ENCODE measurements around the gene MYO7A.

The MYO7A gene

DNA sequence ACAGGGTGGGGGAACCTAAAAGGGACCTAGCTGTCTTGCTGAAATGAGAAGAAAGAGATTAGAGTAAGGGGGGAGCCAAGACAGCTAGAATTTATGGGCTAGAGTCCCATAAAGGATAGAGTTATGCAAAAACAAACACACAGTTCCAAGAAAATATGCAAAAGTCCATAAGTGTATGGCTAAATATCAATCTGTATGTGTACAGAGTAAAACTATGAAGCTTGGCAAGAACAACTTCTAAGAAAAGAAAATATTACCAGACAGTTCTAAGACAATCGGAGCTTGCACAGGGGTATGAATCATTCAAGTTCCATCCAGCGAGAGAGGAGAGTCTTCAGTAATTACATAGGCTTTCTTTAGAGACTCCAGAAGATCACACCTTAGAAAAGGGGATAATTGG is 131.6 kb downstream of the MYO7A start:
- no peak for DNase-seq

DNA sequence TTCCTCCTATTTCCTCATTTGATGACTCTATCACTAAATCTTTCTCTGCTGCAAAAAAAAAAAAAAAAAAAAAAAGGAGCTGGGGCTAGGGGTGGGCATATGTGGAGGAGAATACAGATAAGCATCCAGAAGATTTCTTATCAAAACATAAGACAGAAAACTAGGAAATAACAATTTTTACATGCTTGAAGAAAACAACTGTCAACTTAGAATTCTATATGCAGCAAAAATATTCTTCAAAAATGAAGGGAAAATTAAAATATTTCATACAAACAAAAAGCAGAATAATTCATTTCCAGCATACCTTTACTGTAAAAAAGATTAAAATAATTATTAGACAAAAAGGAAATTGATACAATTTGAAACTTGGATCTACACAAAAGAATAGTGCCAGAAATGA is 134.8 kb downstream of the MYO7A start:
- DNase-seq: no peak

Data from anterior cingulate cortex (tissue), 58 donors.